T-helper 22 cell (primary cell): ENCODE measurements around the gene RAPGEF1.

Experiments used
- DNase-seq: peaks from one replicate; pipeline ENCODE4 v3.0.0-alpha.2; 2020; ENCODE audit warnings: low read depth

RAPGEF1 gene

GRCh38 chr9:131623655-131624330 is 116.1 kb downstream of the RAPGEF1 start:
- DNase-seq: no peak

- DNase-seq: no peak
Measured at GRCh38 chr9:131622523-131622922, 117.4 kb downstream of the RAPGEF1 start.

GRCh38 chr9:131621551-131622358 is 118.1 kb downstream of the RAPGEF1 start:
- DNase-seq: no peak

- DNase-seq: no peak
Measured at GRCh38 chr9:131620764-131621520, 118.9 kb downstream of the RAPGEF1 start.

GRCh38 chr9:131619680-131620079 is 120.2 kb downstream of the RAPGEF1 start:
- DNase-seq: no peak

GRCh38 chr9:131618785-131619184 is 121.1 kb downstream of the RAPGEF1 start:
- DNase-seq: no peak

GRCh38 chr9:131618071-131618479 is 121.8 kb downstream of the RAPGEF1 start:
- no peak for DNase-seq

- DNase-seq: no peak
Measured at GRCh38 chr9:131617611-131618010, 122.3 kb downstream of the RAPGEF1 start.

- DNase-seq: no peak
Measured at GRCh38 chr9:131616983-131617604, 122.8 kb downstream of the RAPGEF1 start.

- DNase-seq: no peak
Measured at GRCh38 chr9:131614340-131614915, 125.4 kb downstream of the RAPGEF1 start.

GRCh38 chr9:131613921-131614320 is 126.0 kb downstream of the RAPGEF1 start:
- DNase-seq: no peak

GRCh38 chr9:131612851-131613250 is 127.0 kb downstream of the RAPGEF1 start:
- no peak for DNase-seq

- no peak for DNase-seq
Measured at GRCh38 chr9:131611586-131612315, 128.1 kb downstream of the RAPGEF1 start.

- no peak for DNase-seq
Measured at GRCh38 chr9:131610231-131610761, 129.6 kb downstream of the RAPGEF1 start.

- DNase-seq: no peak
Measured at GRCh38 chr9:131609099-131609830, 130.6 kb downstream of the RAPGEF1 start.

- DNase-seq: no peak
Measured at GRCh38 chr9:131608493-131609037, 131.3 kb downstream of the RAPGEF1 start.

- DNase-seq: no peak
Measured at GRCh38 chr9:131607591-131607990, 132.3 kb downstream of the RAPGEF1 start.

GRCh38 chr9:131606896-131607567 is 132.8 kb downstream of the RAPGEF1 start:
- no peak for DNase-seq
